ENCODE data around the gene GALC.

DNA sequence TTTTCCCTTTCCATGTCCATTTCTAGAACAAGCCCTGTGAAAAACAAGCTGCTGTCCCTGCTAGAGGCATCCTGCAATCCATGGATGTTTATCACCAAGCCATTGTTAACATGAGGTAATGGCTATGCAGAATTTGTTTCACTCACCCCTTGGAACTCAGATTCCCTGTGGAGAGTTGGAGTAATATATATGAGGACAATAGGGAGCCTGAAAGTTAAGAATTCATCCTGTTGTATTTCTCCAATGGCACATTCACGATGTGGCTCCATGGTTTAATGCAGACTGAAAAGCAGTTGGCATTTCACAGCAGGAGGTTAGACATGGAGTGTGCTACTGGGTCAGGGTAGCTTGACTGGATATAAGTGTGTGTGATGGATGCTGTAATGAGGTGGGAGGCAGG, 44.3 kb upstream of the GALC start:
- TF ChIP-seq EP300 (conservative IDR thresholded peaks at IDR 0.05; ENCODE audit: poor library complexity, severe bottlenecking): no peak
- no peak for TF ChIP-seq POLR2AphosphoS5 (IDR thresholded peaks at IDR 0.05)
- TF ChIP-seq, protein P1, sequence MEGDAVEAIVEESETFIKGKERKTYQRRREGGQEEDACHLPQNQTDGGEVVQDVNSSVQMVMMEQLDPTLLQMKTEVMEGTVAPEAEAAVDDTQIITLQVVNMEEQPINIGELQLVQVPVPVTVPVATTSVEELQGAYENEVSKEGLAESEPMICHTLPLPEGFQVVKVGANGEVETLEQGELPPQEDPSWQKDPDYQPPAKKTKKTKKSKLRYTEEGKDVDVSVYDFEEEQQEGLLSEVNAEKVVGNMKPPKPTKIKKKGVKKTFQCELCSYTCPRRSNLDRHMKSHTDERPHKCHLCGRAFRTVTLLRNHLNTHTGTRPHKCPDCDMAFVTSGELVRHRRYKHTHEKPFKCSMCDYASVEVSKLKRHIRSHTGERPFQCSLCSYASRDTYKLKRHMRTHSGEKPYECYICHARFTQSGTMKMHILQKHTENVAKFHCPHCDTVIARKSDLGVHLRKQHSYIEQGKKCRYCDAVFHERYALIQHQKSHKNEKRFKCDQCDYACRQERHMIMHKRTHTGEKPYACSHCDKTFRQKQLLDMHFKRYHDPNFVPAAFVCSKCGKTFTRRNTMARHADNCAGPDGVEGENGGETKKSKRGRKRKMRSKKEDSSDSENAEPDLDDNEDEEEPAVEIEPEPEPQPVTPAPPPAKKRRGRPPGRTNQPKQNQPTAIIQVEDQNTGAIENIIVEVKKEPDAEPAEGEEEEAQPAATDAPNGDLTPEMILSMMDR (IDR thresholded peaks at IDR 0.05; ENCODE audit: poor library complexity, severe bottlenecking): no peak
- TF ChIP-seq EZH2 (IDR thresholded peaks at IDR 0.05; ENCODE audit: borderline replicate concordance, insufficient read depth, low read length, poor library complexity, severe bottlenecking): no peak
- no peak for TF ChIP-seq TAF1 (IDR thresholded peaks at IDR 0.05; ENCODE audit: low read depth)
- TF ChIP-seq MXI1 (conservative IDR thresholded peaks at IDR 0.05; ENCODE audit: poor library complexity, severe bottlenecking): no peak
- TF ChIP-seq, protein P2, sequence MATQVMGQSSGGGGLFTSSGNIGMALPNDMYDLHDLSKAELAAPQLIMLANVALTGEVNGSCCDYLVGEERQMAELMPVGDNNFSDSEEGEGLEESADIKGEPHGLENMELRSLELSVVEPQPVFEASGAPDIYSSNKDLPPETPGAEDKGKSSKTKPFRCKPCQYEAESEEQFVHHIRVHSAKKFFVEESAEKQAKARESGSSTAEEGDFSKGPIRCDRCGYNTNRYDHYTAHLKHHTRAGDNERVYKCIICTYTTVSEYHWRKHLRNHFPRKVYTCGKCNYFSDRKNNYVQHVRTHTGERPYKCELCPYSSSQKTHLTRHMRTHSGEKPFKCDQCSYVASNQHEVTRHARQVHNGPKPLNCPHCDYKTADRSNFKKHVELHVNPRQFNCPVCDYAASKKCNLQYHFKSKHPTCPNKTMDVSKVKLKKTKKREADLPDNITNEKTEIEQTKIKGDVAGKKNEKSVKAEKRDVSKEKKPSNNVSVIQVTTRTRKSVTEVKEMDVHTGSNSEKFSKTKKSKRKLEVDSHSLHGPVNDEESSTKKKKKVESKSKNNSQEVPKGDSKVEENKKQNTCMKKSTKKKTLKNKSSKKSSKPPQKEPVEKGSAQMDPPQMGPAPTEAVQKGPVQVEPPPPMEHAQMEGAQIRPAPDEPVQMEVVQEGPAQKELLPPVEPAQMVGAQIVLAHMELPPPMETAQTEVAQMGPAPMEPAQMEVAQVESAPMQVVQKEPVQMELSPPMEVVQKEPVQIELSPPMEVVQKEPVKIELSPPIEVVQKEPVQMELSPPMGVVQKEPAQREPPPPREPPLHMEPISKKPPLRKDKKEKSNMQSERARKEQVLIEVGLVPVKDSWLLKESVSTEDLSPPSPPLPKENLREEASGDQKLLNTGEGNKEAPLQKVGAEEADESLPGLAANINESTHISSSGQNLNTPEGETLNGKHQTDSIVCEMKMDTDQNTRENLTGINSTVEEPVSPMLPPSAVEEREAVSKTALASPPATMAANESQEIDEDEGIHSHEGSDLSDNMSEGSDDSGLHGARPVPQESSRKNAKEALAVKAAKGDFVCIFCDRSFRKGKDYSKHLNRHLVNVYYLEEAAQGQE (IDR thresholded peaks at IDR 0.05; ENCODE audit: borderline replicate concordance): no peak
- no peak for TF ChIP-seq SMC3 (conservative IDR thresholded peaks at IDR 0.05; ENCODE audit: poor library complexity)
